ENCODE measurements around the gene TUBB8.
"Not testable (repeated sequence)": the region's sequence is repeated elsewhere in the genome, so short reads cannot be mapped to it uniquely, and the experiment has no call there.

The TUBB8 gene

DNA sequence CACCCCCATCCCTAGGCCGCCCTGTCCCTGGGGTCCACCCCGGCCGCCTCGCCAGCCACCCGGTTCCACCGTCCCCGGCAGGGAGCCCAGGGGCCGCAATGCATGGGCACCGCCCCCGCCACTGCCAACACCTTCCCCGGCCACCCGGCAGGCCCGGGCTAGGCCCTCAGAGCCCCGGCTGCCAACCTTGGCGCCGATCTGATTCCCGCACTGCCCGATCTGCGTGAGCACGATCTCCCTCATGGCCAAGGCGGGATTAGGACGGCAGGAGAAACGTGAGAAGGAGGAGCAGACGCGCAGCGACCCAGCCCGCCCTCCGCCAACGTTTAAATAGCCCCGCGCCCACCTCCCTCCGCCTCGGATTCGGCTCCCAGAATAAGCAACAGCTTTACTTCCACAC is at the start of gene TUBB8:
TUBB8 (minus strand) TSS at position 301 of the 400 bp plus-strand sequence; CDS start at position 243, 58 bp downstream.
- no peak for DNase-seq

DNA sequence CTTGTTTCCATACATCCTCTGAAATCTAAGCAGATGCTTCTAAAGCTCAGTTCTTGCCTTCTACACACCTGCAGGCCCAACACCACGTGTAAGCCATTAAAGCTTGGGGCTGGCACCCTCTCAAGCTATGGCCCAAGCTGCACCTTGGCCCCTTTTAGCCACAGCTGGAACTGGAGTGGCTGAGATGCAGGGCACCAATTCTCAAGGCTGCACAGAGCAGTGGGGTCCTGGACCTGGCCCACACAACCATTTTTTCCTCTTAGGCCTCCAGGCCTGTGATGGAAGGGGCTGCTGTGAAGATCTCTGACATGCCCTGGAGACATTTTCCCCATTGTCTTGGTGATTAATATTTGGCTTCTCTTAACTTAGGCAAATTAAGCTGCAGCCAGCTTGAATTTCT is 47.4 kb upstream of the TUBB8 start:
- DNase-seq: no peak

DNA sequence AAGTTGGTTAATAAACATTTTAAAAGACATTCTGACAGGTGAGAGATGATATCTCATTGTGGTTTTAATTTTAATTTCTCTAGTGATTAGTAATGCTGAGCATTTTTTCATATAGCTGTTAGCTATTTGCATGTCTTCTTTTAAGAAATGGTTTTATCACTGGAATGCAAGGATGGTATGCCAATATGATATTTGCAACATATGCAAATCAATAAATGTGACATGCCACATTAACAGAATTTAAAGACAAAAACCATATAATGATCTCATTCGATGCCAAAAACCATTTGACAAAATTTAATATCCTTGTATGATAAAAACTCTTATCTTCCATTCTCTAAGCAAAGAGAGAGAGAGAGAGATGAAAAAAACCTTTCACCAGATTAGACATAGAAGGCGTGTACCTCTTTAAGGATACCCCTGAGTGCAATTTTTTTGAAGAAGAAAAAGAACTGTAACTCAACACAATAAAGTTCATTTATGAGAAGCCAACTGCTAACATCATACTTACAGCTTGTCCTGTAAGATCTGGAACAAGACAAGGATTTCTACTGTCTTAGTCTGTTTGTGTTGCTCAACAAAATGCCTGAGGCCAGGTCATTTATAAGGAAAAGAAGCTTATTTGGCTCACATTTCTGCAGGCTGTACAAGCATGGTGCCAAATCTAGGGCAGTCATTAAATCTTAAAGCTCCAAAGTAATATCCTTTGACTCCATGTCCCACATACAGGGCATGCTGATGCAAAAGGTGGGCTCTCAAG is 46.4 kb upstream of the TUBB8 start:
- no peak for DNase-seq

DNA sequence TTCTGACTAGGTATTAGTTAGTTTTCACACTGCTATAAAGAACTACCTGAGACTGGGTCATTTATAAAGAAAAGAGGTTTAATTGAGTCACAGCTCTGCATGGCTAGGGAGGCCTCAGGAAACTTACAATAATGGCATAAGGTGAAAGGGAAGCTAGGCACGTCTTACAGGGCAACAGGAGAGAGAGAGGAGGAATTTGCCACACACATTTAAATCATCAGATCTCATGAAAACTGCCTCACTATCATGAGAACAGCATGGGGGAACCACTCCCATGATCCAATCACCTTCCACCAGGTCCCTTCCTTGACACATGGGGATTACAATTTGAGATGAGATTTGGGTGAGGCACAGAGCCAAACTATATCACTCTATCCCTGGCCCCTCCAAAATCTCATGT is 45.5 kb upstream of the TUBB8 start:
- DNase-seq: no peak

DNA sequence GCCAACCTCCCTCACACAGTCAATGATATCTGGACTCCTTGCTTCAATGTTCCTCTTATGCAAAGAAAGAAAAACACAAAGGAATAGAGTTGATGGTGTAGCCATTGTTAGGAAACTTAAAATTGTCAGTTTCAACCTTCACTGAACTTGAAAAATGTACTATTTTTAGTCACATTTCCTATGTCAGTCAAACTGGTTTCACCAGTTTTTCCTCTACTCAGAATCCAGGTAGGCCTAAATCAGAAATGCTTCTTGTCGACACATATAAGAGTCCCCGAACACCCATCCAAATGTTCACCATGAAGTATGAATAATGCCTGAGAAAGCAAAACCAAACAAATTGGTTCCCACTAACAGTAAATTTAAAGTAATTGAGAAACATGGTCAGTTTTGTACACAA is 43.8 kb upstream of the TUBB8 start:
- peak; percentile 20 for DNase-seq

DNA sequence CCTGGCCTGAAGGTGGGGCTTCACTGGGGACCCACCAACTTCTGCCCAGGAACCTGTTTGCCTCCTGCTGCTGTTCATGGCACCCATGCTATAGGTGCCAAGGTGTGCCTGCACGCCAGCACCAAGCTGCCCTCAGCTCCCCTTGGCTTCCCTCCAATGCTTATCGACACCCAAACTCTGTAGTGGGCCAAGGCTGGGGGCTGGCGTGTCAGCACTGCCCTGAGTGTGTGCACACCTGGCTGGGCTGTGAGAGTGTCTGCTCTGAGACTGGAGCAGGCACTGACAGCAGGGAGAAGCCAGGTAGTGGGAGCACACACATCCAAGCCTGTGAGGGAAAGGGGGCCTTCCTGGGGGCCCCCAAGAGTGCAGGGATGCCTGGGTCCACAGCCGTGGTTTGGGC is 43.1 kb upstream of the TUBB8 start:
- DNase-seq: no peak

DNA sequence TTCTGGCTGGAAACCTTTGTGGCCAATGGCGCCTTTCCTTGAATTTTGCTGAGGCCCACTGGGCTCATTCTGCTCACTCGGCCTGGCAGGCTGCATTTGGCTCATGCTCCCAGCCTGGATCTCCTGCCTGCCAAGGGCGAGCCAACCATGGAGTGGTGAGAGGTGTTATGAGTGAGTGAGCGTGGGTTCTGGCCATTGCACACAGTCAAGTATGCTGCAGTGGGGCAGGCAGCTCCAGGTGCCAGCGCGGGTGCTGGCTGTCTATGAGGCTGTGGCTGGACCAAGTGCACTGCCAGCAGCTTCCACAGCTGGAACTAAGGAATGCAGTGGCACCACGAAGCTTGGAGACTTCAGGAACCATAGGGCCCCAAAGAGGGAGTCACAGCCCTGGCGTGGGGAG is 42.2 kb upstream of the TUBB8 start:
- DNase-seq: no peak

DNA sequence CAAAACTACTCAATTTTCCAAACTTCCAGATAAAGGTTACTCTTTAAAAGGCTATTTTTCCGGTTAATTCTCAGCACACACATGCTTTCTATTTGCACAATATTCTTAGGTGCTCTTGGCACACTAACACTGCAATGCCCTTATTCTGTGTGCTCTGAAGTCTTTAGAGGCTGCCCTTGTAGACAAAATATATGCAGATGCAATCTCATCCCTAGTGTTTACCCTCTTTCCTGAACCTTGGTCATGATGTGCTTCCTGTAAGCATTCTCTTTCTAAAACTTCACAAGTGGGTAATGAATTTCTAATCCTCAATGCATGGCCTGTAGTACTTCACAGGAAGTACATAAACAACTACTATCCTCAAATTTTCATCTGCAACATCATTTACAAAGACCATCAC is 41.1 kb upstream of the TUBB8 start:
- no peak for DNase-seq

DNA sequence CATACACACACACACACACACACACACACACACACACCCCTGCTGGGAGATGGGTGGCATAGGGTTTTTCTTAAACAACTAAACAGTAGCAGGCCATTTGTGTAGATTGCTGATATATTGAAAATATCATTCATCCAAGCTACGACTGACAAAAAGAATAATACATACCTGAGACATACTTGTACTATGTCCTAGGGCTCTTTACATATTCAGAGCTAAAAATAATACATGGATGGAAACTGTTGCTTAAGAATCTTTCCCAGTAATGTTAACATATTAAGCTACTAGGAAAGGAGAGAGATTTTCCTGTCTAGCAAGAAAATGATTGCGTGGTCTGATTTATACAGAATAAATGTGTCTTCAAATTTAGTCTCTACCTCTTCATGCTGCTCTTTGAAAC is 40.2 kb upstream of the TUBB8 start:
- no peak for DNase-seq

DNA sequence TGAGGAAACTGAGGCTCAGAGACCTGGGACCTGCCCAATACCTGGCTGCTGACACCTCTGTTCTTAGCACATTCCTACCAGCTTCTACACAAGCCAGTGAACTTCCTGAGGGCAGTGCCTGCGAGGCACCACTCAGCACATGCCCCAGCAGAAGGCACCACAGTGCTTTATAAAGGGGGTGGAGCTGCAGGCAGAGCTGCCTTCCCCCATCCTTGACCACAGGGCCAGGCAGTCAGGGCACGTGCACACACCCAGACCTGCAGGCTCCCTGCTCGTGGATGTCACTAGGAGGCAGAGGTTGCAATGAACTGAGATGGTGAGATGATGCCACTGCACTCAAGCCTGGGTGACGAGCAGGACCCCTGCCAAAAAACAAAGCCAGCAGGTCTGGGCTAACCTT is 39.2 kb upstream of the TUBB8 start:
- no peak for DNase-seq

DNA sequence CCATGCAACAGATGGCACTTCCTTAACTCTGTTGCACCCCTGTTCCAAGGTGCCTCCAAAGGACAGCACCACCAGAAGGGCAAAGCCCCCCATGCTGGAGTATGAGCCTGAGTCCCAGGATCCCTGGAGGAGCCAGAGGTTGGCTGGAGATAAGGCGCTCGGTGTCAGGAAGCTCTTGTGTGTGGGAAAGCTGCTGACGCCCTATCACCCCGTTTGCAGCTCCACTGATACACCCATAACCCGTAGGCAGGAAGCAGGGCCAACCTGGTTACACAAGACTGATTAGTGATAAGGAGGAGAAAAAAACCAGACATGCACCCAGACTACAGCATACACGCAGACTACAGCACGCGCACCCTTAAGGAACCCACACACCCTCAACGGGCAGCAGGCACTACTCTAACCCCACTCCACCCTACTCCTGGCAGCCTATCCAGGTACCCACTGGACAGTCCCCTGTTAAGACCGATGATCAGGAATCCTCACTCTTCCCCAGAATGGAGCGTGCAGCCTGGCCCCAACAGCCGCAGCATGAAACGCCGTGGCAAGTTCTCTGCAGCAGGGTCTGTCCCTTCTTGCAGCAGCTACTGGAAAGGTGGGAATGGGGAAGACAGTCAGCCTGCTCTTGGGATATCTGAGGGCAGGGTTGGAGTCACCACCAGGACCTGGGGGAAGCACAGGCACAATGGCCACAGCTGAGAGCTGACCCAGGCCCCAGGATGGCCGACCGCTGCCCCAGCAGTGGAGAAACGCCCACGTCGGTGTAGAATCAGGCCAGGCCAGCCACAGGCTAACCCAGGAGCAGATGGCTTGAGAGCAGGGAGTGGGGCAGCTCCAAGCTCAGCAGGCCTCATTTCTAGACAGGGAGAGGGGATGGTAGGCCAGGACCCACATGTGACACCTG is 38.3 kb upstream of the TUBB8 start:
- no peak for DNase-seq

DNA sequence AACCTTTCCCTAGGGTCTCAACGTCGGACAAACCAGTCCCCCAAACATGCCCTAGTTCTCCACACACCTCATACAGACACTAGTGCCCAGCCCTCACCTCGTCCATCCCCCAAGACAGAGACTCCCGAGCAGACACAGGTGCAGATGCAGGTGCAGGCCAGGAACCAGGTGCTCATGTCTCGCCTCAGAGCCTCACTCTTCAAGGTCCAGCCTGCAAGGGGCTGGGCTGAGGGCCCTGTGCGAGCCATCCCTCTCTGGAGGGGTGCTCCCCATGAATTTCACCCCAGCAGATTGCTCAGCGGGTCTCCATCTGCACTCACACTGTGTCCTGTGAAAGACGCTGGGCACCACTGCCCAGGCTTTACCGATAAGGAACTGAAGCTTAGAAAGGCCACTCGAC is 36.9 kb upstream of the TUBB8 start:
- DNase-seq: no peak

DNA sequence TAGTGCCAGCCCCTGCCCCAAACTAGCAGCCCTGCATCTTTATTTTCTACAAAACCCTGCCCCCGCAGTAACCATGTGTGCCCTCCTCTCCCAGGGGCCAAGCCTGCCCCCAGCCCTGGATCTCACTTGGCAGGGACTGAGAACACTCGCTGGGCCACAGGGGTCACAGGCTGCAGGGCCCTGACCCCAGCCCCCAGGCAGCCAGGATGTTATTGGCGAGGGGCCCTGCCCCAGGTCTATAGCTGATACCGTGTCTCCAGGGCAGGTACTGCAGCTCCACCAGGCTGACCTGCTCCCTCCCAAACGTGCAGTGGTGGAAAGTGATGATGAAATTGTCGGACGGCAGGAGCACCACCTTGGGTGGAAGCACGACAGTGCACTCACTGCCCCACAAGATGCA is 35.9 kb upstream of the TUBB8 start:
- no peak for DNase-seq

DNA sequence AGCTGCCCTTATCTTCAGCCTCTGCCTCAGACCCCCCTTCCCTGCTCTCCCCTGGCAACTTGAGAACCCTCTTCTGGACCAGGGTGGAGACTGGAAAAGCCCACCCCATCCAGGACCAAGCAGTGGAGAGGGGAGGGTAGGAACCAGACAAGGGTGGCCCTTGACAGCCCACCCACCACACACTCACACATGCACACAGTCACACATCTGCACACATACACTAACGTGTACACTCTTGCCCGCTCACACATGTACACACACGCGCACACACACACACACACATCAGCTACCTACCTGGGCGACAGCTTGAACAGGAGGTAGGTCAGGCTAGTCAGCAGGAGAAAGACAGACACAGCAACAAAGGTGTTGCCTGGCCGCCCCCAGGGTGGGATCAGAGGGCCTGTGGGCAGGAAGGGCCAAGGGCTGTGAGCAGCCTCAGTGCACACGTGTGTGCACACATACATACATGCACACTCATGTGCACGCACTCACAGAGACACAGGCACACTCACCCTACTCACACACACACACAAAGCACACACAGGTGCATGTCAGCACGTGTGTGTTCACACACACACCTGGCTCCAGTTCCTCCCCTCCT is 34.9 kb upstream of the TUBB8 start:
- no peak for DNase-seq

DNA sequence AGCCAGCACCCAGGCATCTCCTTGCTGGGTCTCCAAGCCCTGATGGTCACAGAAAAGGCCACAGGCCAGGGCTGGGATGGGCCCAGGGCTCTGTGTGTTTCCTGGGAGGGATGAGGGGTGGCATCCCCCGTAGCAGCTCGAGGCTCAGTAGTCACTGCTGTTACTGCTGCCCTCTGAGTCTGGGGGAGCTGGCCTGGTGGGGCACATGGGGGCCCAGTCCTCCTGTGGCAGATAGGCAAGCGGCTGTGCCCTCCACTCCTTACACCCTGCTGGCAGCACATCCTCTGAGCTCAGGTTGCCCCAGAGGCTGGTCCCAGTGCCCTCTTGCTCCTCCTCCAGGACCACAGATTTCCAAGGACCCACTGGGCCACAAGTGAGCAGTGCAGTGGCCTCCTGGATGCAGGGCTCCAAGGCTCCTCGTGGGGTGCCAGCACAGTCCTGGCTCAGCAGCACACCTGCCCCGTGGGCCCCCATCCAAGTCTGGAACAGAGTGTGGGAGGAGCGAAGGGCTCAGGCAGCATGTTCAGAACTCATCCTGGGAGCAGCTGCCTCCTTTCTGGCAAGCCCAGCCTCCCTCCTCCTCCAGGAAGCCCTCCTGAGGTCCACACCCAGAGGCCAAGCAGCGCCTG is 31.5 kb upstream of the TUBB8 start:
- DNase-seq: no peak

DNA sequence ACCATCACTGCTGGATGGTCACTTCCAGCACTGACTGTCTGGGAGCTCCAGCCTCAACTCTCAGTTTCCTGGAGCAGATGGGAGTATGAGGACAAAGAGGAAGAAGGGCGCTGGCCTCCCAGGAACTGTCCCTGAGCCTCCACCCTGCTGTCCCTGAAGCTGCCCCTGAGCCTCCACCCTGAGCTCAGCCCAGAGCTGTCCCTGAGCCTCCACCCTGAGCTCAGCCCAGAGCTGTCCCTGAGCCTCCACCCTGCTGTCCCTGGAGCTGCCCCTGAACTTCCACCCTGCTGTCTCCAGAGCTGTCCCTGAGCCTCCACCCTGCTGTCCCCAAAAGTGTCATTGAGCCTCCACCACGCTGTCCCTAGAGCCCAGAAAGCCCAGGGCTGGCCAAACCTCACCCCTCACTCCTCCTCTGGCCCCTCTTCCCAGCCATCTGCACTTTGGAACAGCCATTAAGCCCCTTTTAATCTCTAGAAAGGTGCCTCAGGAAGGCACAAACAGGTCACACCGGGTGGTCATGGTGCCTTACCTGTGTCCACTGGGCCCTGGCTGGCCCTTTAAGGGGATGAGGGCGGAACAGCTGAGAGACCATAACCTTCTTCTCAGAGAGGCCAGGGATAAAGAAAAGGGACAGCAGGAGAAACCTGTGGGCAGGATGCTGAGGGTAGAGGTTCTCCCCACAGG is 30.6 kb upstream of the TUBB8 start:
- no peak for DNase-seq

DNA sequence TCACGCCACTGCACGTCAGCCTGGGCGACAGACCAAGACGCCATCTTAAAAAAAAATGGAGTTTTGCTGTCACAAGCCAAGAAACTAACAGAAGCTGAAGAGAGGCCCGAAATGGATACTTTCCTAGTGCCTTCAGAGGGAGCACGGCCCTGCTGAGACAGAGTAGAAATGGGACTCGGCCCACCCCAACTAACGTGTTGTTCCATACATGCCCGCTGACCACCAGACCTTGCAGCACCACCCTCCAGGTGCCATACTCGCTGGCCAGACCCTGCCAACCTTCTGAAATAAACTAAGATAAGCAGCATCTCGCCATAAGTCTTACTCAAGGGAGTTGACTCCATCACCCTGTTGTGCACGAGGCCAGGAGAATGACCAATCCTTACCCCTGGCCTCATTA is 29.5 kb upstream of the TUBB8 start:
- DNase-seq: no peak

DNA sequence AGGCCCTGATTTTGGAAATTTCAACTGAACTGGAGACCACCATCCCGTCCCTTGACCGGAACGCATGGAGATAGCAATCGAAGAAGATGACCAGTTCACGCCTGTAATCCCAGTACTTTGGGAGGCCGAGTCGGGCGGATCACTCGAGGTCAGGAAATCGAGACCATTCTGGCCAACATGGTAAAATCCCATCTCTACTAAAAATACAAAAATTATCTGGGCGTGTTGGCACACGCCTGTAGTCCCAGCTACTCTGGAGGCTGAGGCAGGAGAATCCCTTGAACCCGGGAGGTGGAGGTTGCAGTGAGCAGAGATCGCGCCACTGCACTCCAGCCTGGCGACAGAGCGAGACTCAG is 25.1 kb upstream of the TUBB8 start:
- DNase-seq: not testable (repeated sequence)

DNA sequence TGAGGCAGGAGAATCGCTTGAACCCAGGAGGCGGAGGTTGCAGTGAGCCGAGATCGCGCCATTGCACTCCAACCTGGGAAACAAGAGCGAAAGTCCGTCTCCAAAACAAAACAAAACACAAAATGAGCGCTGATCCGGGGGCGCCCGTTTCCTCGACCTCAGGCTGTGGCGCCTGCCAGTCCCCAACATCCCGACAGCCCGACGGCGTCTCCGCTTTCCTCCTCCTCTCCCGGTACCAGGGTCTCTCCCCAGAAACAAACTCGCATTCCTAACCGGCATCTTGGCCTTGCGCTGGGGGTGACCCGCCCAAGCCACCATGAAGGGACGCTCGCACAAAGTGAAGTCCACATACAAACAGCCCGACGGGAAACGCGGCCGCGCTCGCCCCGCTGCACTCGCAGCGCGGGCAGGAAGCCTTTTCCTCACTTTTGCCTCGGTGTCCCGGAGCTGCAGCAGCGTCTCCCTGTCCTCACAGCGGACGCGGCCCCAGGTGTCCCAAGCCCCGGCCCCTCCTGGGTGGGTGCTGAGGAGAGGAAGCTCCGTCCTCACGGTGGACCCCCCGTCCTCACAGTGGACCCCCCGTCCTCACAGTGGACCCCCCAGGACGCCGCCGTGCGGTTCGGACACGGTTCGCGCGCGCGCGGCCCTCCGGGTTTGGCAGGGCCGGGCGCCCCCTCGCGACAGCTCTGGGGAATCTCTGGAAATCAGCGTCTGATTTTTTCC is 24.6 kb upstream of the TUBB8 start:
- DNase-seq: peak; percentile 82

DNA sequence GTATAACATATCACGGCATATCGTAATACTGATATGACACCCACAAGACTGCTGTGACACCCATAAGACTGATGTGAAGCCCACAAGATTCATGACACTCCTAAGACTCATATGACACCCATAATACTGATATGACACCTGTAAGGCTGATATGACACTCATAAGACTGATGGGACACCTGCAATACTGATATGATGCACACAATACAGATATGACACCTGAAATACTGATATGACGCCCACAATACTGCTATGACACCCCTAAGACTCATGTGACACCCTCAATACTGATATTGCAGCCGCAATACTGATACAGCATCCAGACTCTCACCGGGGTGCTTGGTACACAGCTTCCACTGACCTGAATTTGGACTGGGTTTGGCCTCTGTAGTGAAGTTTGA is 19.1 kb upstream of the TUBB8 start:
- not testable (repeated sequence) for DNase-seq

DNA sequence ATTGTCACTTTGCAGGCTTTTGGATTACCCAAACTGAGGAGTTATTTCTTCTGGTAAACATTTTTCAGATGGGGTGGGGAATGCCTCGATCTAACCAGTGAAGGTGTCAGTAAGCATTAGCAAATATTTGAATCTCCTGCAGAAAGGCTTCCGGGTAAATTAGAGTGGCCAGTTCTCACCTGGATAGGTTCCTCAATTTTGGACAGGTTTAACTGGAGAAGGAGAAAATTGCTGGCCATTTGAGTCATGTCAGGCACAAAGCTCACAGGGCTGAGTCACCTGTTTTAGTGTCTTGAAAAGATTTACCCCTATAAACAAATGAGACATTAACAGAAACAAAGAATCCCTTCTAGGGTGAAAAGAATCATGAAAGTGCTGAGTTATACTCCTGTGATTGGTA is 830 bp upstream of the TUBB8 start:
- DNase-seq: not testable (repeated sequence)

DNA sequence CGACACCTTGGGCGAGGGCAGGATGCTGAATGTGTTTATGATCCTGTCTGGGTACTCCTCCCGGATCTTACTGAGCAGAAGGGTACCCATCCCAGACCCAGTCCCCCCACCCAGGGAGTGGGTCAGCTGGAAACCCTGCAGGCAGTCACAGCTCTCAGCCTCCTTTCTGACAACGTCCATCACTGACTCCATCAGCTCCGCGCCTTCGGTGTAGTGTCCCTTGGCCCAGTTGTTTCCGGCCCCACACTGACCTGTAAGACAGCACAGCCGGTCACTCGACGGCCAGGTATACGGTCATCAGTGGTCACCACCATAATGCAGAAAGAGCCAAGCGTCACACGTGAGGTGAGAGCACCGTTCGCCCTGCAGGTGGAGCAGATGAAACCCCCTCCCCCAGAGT is 1.2 kb downstream of the TUBB8 start:
- DNase-seq: not testable (repeated sequence)
